Measurements from ENCODE around the gene ACP7.

ACP7 gene

DNA sequence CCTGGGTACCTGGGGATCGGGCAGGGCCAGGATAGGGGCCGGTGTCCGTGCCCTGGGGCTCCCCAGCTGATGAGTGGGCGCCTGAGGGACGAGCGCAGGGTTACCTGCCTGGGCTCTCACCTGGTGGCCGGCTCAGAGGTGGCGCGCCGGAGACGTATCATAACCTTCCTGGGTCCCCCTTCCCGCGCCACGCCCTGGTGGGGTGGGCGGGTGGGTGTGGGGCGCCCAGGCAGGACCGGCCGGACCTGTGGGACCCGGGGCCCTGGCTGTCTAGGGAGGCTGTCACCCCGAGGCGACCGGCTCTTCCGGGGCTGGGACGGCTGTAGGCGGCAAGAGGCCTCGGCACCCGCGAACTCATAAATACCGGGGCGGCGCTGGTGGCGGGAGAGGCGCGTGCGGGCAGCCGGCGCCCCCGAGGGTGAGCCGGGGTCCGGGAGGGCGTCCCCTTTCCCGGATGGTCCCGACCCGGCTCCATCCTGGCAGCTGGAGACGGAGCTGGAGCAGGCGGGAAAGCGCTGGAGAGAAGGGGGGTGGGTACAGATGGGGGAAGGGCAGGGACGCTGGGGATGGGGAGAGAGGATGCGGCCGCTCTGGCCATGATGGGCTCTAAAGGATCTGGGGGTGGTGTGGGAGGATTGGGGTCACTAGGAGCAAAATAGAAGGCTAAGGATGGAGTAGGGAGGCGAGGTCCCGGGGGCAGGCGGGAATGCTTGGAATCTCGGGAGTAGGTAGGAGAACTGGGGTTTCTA, at the start of gene ACP7:
ACP7 (plus strand) TSS at position 386 of the 749 bp plus-strand sequence. CDS start 902 bp downstream, outside the sequence.
- H3K4me1 ChIP-seq (ENCODE audit: insufficient read depth, low read length, severe bottlenecking), result no peaks in the 10 kb centered on the region
- H3F3A ChIP-seq (ENCODE audit: insufficient read depth, low read length), result no peaks in the 10 kb centered on the region
- no peaks in the 10 kb centered on the region for H3K36me3 ChIP-seq (ENCODE audit: insufficient read depth, low read length)
- H3K27me3 ChIP-seq (ENCODE audit: insufficient read depth, low read length), result peaks cover 9% of the 10 kb centered on the region; the same call in 1 of the 2 replicates
- no peak within 1 kb of the TSS for H2AFZ ChIP-seq (ENCODE audit: low read length)
- H4K20me1 ChIP-seq (ENCODE audit: insufficient read depth, low read length), result no peaks in the 10 kb centered on the region
- H3K9me3 ChIP-seq (ENCODE audit: low read length), result no peaks in the 10 kb centered on the region
- H3K4me2 ChIP-seq (ENCODE audit: low read length), result no peak within 1 kb of the TSS
- no peaks in the 10 kb centered on the region for H3K79me2 ChIP-seq (ENCODE audit: insufficient read depth, low read length)
- no peaks in the 10 kb centered on the region for H3K9me2 ChIP-seq (ENCODE audit: low read depth, low read length)
- TF ChIP-seq, protein P1, sequence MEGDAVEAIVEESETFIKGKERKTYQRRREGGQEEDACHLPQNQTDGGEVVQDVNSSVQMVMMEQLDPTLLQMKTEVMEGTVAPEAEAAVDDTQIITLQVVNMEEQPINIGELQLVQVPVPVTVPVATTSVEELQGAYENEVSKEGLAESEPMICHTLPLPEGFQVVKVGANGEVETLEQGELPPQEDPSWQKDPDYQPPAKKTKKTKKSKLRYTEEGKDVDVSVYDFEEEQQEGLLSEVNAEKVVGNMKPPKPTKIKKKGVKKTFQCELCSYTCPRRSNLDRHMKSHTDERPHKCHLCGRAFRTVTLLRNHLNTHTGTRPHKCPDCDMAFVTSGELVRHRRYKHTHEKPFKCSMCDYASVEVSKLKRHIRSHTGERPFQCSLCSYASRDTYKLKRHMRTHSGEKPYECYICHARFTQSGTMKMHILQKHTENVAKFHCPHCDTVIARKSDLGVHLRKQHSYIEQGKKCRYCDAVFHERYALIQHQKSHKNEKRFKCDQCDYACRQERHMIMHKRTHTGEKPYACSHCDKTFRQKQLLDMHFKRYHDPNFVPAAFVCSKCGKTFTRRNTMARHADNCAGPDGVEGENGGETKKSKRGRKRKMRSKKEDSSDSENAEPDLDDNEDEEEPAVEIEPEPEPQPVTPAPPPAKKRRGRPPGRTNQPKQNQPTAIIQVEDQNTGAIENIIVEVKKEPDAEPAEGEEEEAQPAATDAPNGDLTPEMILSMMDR (IDR thresholded peaks at IDR 0.05; ENCODE audit: low read length), result no peak
- TF ChIP-seq EZH2 (IDR thresholded peaks at IDR 0.05; ENCODE audit: borderline replicate concordance, low read length), result no peak
- no peak within 1 kb of the TSS for H3K27ac ChIP-seq (ENCODE audit: low read depth, low read length, poor library complexity, severe bottlenecking)
- no peak within 1 kb of the TSS for H3K9ac ChIP-seq (ENCODE audit: low read length)
- no peak within 1 kb of the TSS for H3K4me3 ChIP-seq (ENCODE audit: low read depth, low read length, poor library complexity, severe bottlenecking)

DNA sequence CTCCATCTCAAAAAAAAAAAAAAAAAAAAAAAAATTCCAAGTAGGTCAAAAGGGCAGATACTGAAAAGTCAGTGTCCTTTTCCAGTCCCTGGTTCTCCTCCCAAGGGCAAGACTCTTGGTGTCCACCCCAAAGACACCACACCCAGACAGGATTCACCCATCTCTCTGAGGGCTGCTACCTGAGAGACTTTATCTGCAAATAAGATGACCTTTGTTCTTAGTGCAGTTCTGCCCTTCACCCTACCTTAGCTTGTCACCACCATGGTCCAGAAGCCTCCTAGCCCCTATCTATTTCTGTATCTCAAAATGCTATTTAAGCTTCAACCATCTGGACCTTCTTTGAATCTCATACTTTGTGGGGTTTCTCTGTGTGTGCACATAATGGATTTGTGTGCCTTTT, 47.6 kb upstream of the ACP7 start:
- Histone ChIP-seq H3F3A (ENCODE audit: insufficient read depth, low read length) (no peaks in the 10 kb centered on the region), H3K79me2 (ENCODE audit: insufficient read depth, low read length) (no peaks in the 10 kb centered on the region), H3K9me2 (ENCODE audit: low read depth, low read length) (no peaks in the 10 kb centered on the region), H4K20me1 (ENCODE audit: insufficient read depth, low read length) (no peaks in the 10 kb centered on the region), H3K36me3 (ENCODE audit: insufficient read depth, low read length) (no peaks in the 10 kb centered on the region), H3K4me2 (ENCODE audit: low read length) (no peak overlapping the region), H3K4me3 (ENCODE audit: low read depth, low read length, poor library complexity, severe bottlenecking) (no peak overlapping the region), H3K9me3 (ENCODE audit: low read length) (no peaks in the 10 kb centered on the region), H3K9ac (ENCODE audit: low read length) (no peak overlapping the region), H3K27me3 (ENCODE audit: insufficient read depth, low read length) (no peaks in the 10 kb centered on the region), H3K4me1 (ENCODE audit: insufficient read depth, low read length, severe bottlenecking) (no peaks in the 10 kb centered on the region), H3K27ac (ENCODE audit: low read depth, low read length, poor library complexity, severe bottlenecking) (no peak overlapping the region), H2AFZ (ENCODE audit: low read length) (no peak overlapping the region)
- TF ChIP-seq EZH2 (IDR thresholded peaks at IDR 0.05; ENCODE audit: borderline replicate concordance, low read length), result no peak
- TF ChIP-seq, protein P1 (IDR thresholded peaks at IDR 0.05; ENCODE audit: low read length), result no peak

DNA sequence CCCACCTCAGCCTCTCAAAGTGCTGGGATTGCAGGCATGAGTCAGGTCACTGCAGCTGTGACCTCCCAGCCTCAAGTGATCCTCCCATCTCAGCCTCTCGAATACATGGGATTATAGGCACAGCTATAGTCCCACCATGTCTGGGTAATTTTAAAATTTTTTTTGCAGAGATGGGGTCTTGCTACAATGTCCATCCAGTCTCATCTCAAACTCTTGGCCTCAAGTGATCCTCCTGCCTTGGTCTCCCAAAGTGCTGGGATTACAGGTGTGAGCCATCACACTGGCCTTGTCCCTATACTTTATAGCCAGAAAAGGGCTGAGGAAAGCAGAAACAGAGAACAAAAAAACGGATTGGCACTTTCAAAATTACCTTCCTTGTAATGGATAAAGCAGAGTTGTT, 47.0 kb upstream of the ACP7 start:
- Histone ChIP-seq H3K9me3 (ENCODE audit: low read length) (no peaks in the 10 kb centered on the region), H3F3A (ENCODE audit: insufficient read depth, low read length) (no peaks in the 10 kb centered on the region), H2AFZ (ENCODE audit: low read length) (no peak overlapping the region), H3K27me3 (ENCODE audit: insufficient read depth, low read length) (no peaks in the 10 kb centered on the region), H3K36me3 (ENCODE audit: insufficient read depth, low read length) (no peaks in the 10 kb centered on the region), H3K4me2 (ENCODE audit: low read length) (no peak overlapping the region), H3K79me2 (ENCODE audit: insufficient read depth, low read length) (no peaks in the 10 kb centered on the region), H4K20me1 (ENCODE audit: insufficient read depth, low read length) (no peaks in the 10 kb centered on the region), H3K27ac (ENCODE audit: low read depth, low read length, poor library complexity, severe bottlenecking) (no peak overlapping the region), H3K9ac (ENCODE audit: low read length) (no peak overlapping the region), H3K4me3 (ENCODE audit: low read depth, low read length, poor library complexity, severe bottlenecking) (no peak overlapping the region), H3K9me2 (ENCODE audit: low read depth, low read length) (no peaks in the 10 kb centered on the region), H3K4me1 (ENCODE audit: insufficient read depth, low read length, severe bottlenecking) (no peaks in the 10 kb centered on the region)
- TF ChIP-seq, protein P1 (IDR thresholded peaks at IDR 0.05; ENCODE audit: low read length), result no peak
- no peak for TF ChIP-seq EZH2 (IDR thresholded peaks at IDR 0.05; ENCODE audit: borderline replicate concordance, low read length)

Data from OCI-LY1 (cell line).